HG03460 (cell line): ENCODE results near the gene FCN3.
A peak's percentile ranks its signal among the peaks of the same experiment; 100 is the strongest.

Source experiments
- ATAC-seq: cut with Tn5 transposase; IDR thresholded peaks from one replicate; pipeline ENCODE4 v1.9.1; 2021; ENCODE audit not compliant: unreplicated experiment

Gene FCN3

GRCh38 chr1:27343639-27344025 lies 31.0 kb downstream of the FCN3 start:
- no peak for ATAC-seq

- ATAC-seq = no peak
Observed at GRCh38 chr1:27342778-27343638, 31.6 kb downstream of the FCN3 start.

- ATAC-seq = no peak
Observed at GRCh38 chr1:27342391-27342777, 32.2 kb downstream of the FCN3 start.

- ATAC-seq = no peak
Observed at GRCh38 chr1:27341525-27342252, 32.9 kb downstream of the FCN3 start, which contains the start of gene SYTL1. Gene SYTL1 (plus strand): TSS chr1:27342022. CDS start chr1:27345335, 3,313 bp downstream.

- ATAC-seq = no peak
Observed at GRCh38 chr1:27339213-27339612, 35.4 kb downstream of the FCN3 start.

- ATAC-seq = no peak
Observed at GRCh38 chr1:27338751-27339150, 35.9 kb downstream of the FCN3 start.

GRCh38 chr1:27336756-27337155 lies 37.9 kb downstream of the FCN3 start:
- no peak for ATAC-seq

- ATAC-seq = no peak
Observed at GRCh38 chr1:27335506-27336422, 38.9 kb downstream of the FCN3 start.

GRCh38 chr1:27333717-27334279 lies 40.8 kb downstream of the FCN3 start:
- no peak for ATAC-seq

GRCh38 chr1:27332536-27333281 lies 41.9 kb downstream of the FCN3 start:
- no peak for ATAC-seq

GRCh38 chr1:27331922-27332321 lies 42.7 kb downstream of the FCN3 start:
- ATAC-seq = no peak

GRCh38 chr1:27331426-27331825 lies 43.2 kb downstream of the FCN3 start:
- ATAC-seq = no peak

- ATAC-seq = no peak
Observed at GRCh38 chr1:27330786-27331185, 43.8 kb downstream of the FCN3 start.

- ATAC-seq = no peak
Observed at GRCh38 chr1:27327964-27328363, 46.7 kb downstream of the FCN3 start.

GRCh38 chr1:27325286-27325685 lies 49.3 kb downstream of the FCN3 start:
- ATAC-seq = no peak

GRCh38 chr1:27322569-27323240 lies 51.9 kb downstream of the FCN3 start:
- ATAC-seq = no peak

GRCh38 chr1:27321813-27322568 lies 52.6 kb downstream of the FCN3 start, which contains the start of gene TMEM222:
Gene TMEM222 (plus strand): TSS chr1:27322163. CDS start chr1:27322198, 35 bp downstream.
- peak; percentile 92 for ATAC-seq
